Fibroblast of skin of back (primary cell): Measurements from ENCODE around the gene UPK1A.

Source experiments
- DNase-seq: peaks from one replicate; pipeline ENCODE4 v3.0.0-alpha.2; 2013

UPK1A gene

DNA sequence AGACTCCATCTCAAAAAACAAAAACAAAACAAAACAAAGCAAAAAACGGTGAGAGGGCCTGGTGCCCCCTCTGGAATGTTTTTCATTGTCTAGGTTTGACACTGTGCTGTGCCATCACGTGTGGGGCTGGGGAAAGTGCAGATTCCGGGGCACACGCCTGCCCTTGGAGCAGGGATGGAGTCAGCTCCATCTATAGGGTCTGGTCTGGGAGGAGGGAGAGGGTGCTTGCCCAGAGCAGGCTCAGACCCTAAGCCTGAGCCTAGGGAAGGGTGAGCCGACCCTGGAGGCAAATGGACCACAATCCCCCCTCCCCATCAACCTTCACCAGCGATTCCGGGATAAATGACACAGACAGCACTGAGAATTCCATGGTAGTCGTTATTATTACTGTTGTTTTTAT lies 27.1 kb downstream of the UPK1A start:
- no peak for DNase-seq

GRCh38 chr19:35693835-35694599 lies 27.7 kb downstream of the UPK1A start:
- peak; percentile 85 for DNase-seq

GRCh38 chr19:35695895-35696422 lies 29.6 kb downstream of the UPK1A start:
- DNase-seq, result no peak

DNA sequence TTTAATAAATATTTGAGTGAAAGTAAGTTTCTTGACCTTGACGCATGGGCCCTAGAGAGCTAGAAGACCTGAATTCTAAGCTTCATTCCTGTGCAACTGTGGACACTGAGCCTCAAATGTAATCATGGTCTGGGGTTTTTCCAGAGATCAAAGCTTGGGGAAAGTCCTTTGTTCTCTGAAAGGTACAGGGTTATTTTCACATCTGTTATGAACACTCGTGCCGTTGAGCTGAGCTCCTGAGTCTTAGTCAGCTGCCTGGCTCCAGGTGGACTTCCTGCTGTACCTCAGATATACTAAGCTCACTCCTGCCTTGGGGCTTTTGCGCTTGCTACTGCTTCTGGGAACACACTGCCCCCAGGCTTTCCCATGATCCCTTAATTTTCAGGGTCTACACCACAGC lies 30.5 kb downstream of the UPK1A start:
- no peak for DNase-seq

- DNase-seq, result peak; percentile 99
These were observed 36.1 kb downstream of the UPK1A start for GRCh38 chr19:35702223-35703012.

DNA sequence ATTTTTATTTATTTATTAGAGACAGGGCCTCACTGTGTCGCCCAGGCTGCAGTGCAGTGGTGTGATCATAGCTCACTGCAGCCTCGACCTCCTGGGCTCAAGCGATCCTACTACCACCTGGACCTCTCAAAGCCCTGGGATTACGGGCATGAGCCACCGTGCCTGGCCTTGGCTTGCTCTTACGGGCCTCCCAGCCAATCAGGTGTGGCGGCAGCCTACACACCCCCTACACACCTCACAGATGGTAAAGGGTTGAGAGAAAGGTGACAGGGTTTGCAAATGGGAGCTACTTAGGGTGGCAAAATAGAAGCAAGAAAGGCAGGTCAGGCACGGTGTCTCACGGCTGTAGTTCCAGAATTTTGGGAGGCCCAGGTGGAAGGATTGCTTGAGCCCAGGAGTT lies 37.0 kb downstream of the UPK1A start:
- DNase-seq, result no peak

- DNase-seq, result peak; percentile 66
These were observed 37.9 kb downstream of the UPK1A start, which contains the start of gene ZBTB32 for GRCh38 chr19:35704218-35704617. TSS of gene ZBTB32 (plus strand) at chr19:35704558. CDS start at chr19:35714627, 10,069 bp downstream.

GRCh38 chr19:35708391-35708790 lies 42.1 kb downstream of the UPK1A start:
- no peak for DNase-seq

- DNase-seq, result no peak
These were observed 44.7 kb downstream of the UPK1A start for GRCh38 chr19:35710784-35711723.

GRCh38 chr19:35712567-35713505 lies 46.5 kb downstream of the UPK1A start:
- no peak for DNase-seq

DNA sequence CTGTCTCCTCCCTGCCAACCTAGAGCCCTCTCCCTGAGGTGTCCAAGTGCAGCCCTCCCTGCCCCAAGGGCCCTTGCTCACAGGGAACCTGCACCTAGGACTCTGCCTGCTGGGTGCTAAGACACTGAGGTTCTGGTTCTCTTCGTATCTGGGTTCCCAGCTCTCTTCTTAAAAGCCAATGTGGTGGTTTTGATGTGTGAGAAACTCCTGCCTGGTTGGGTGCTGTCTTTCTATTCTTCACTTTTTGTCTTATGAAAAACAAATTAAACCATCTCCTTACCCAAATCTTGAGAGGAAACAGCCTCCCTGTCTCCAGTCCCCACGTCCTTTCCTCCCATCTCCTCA lies 47.2 kb downstream of the UPK1A start:
- no peak for DNase-seq

GRCh38 chr19:35713904-35714495 lies 47.7 kb downstream of the UPK1A start:
- DNase-seq, result no peak

DNA sequence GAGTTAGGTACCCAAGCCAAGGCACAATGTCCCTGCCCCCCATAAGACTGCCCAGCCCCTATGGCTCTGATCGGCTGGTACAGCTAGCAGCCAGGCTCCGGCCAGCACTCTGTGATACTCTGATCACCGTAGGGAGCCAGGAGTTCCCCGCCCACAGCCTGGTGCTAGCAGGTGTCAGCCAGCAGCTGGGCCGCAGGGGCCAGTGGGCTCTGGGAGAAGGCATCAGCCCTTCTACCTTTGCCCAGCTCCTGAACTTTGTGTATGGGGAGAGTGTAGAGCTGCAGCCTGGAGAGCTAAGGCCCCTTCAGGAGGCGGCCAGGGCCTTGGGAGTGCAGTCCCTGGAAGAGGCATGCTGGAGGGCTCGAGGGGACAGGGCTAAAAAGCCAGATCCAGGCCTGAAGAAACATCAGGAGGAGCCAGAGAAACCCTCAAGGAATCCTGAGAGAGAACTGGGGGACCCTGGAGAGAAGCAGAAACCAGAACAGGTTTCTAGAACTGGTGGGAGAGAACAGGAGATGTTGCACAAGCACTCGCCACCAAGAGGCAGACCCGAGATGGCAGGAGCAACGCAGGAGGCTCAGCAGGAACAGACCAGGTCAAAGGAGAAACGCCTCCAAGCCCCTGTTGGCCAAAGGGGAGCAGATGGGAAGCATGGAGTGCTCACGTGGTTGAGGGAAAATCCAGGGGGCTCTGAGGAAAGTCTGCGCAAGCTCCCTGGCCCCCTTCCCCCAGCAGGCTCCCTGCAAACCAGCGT lies 48.5 kb downstream of the UPK1A start:
- DNase-seq, result no peak

- no peak for DNase-seq
These were observed 49.1 kb downstream of the UPK1A start for GRCh38 chr19:35715355-35715809.

DNA sequence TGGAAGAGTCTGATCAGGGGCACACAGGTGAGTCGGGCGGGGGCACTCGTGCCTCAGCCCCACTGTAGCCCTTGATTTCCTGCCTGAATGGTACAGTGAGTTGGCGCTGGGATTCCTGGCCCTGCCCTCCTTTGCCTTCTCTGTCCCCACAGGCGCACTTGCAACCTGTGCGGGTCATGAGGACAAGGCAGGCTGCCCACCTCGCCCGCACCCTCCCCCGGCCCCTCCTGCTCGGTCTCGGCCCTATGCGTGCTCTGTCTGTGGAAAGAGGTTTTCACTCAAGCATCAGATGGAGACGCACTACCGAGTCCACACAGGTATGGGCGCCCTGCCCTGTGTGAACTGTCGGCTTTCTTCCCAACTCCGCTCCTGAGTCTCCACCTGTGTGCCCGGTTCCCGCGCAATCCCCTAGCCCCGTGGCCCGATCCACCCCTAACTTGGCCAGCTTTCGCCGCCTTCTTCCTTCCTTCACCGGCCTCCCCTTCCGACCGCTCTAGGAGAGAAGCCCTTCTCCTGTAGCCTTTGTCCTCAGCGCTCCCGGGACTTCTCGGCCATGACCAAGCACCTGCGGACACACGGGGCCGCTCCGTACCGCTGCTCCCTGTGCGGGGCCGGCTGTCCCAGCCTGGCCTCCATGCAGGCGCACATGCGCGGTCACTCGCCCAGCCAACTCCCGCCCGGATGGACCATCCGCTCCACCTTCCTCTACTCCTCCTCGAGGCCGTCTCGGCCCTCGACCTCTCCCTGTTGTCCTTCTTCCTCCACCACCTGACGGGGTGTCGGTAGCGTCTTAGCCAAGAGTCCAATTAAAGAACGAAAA lies 49.9 kb downstream of the UPK1A start:
- DNase-seq, result peak; percentile 46

DNA sequence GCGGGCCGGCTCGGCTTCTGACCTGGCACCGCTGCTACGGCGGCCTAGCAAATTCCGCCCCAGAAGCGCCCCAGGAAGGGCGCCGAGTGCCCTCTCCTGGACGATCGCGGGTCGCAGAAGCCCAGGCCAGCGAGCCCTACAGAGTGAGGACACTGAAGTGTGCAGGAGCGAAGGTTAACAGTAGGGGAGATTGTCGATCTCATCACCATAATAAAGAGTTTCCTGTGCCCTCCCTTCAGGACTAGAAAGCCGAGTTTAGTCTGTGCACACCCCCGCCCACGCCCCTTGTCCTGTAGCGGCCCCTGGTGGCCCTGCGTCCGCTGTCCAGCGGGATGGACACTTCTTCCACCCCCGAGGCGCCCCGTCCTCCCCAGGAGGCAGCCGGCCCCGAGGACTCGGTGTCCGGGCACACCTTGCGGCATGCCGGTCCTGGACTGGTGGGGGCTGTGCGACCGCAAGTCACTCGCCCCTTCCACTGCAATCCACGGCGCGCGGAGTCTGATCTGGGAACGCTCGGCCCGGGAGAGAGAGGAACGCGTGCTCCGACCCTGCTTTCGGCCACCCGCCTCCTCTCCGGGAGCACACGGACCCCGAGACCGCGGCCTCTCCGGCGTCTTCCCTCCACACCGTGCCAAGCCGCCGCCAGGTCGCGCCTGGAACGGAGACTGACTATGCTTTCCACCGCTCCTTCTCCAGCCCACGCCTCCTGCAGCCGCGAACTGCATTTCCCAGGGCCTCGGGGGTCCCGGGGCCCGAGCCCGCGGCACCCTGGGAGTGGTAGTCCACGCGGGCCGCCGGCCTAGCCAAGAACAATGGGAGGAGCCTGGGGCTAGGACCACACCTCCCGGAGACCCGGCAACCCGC lies 50.7 kb downstream of the UPK1A start:
- peak; percentile 86 for DNase-seq

DNA sequence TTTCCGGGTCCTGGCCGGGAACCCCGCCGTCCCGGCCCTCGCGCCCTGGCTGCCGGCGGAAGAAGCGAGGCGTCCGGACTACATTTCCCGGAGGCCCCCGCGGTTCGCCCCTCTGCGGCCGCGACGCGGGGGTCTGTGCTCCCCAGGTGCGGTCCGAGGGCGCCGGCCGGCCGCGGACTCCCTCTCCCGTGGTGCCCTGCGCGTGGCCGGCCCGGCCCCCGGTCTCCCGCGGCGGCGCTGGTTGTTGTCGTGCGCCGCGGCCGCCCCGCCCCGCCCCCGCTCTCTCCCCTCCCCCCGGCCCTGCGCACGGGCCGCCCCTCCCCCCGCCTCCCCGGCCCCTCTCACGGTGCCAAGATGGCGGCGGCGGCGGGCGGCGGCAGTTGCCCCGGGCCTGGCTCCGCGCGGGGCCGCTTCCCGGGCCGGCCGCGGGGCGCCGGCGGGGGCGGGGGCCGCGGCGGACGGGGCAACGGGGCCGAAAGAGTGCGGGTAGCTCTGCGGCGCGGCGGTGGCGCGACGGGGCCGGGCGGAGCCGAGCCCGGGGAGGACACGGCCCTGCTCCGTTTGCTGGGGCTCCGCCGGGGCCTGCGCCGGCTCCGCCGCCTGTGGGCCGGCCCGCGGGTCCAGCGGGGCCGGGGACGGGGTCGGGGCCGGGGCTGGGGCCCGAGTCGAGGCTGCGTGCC lies 51.5 kb downstream of the UPK1A start, which contains the start of gene KMT2B:
KMT2B (plus strand) TSS at position 339 of the 680 bp plus-strand sequence; CDS start at position 355, 16 bp downstream.
- DNase-seq, result peak; percentile 96
